Measurements from ENCODE around the gene ARL15.

The ARL15 gene

GRCh38 chr5:54083851-54084250, 226.5 kb downstream of the ARL15 start:
- in situ Hi-C loops (cut with HindIII; ENCODE audit: low sequenced_read_pairs) = no loop called here
- TF ChIP-seq CTCF (IDR thresholded peaks at IDR 0.05; ENCODE audit: low read depth, low read length, missing control alignments) = no peak

GRCh38 chr5:54083245-54083644, 227.1 kb downstream of the ARL15 start:
- in situ Hi-C loops (cut with HindIII; ENCODE audit: low sequenced_read_pairs) = no loop called here
- H3K4me3 ChIP-seq (ENCODE audit: low read depth, low read length) = no peak overlapping the region
- no peak for TF ChIP-seq CTCF (IDR thresholded peaks at IDR 0.05; ENCODE audit: low read depth, low read length, missing control alignments)
- DNase-seq (ENCODE audit: low read depth) = no peak

More at GRCh38 chr5:54083851-54084250, 226.5 kb downstream of the ARL15 start:
- H3K4me3 ChIP-seq (ENCODE audit: low read depth, low read length) = no peak overlapping the region
- DNase-seq (ENCODE audit: low read depth) = no peak

- H3K4me3 ChIP-seq (ENCODE audit: low read depth, low read length) = no peak overlapping the region
- in situ Hi-C loops (cut with HindIII; ENCODE audit: low sequenced_read_pairs) = no loop called here
- no peak for DNase-seq (ENCODE audit: low read depth)
- no peak for TF ChIP-seq CTCF (IDR thresholded peaks at IDR 0.05; ENCODE audit: low read depth, low read length, missing control alignments)
These were observed 229.0 kb downstream of the ARL15 start for GRCh38 chr5:54081415-54081814.

GRCh38 chr5:54080831-54081230, 229.5 kb downstream of the ARL15 start:
- in situ Hi-C loops (cut with HindIII; ENCODE audit: low sequenced_read_pairs) = no loop called here
- H3K4me3 ChIP-seq (ENCODE audit: low read depth, low read length) = no peak overlapping the region
- TF ChIP-seq CTCF (IDR thresholded peaks at IDR 0.05; ENCODE audit: low read depth, low read length, missing control alignments) = no peak
- no peak for DNase-seq (ENCODE audit: low read depth)

- in situ Hi-C loops (cut with HindIII; ENCODE audit: low sequenced_read_pairs) = no loop called here
- TF ChIP-seq CTCF (IDR thresholded peaks at IDR 0.05; ENCODE audit: low read depth, low read length, missing control alignments) = no peak
- no peak overlapping the region for H3K4me3 ChIP-seq (ENCODE audit: low read depth, low read length)
- DNase-seq (ENCODE audit: low read depth) = no peak
These were observed 236.6 kb downstream of the ARL15 start for GRCh38 chr5:54073735-54074134.

- no peak overlapping the region for H3K4me3 ChIP-seq (ENCODE audit: low read depth, low read length)
- no peak for DNase-seq (ENCODE audit: low read depth)
- in situ Hi-C loops (cut with HindIII; ENCODE audit: low sequenced_read_pairs) = no loop called here
- TF ChIP-seq CTCF (IDR thresholded peaks at IDR 0.05; ENCODE audit: low read depth, low read length, missing control alignments) = no peak
These were observed 237.2 kb downstream of the ARL15 start for GRCh38 chr5:54073131-54073530.

- in situ Hi-C loops (cut with HindIII; ENCODE audit: low sequenced_read_pairs) = no loop called here
- no peak overlapping the region for H3K4me3 ChIP-seq (ENCODE audit: low read depth, low read length)
- no peak for TF ChIP-seq CTCF (IDR thresholded peaks at IDR 0.05; ENCODE audit: low read depth, low read length, missing control alignments)
- DNase-seq (ENCODE audit: low read depth) = no peak
These were observed 243.9 kb downstream of the ARL15 start for GRCh38 chr5:54066433-54066832.

Data from astrocyte of the cerebellum (primary cell).